Stimulated activated naive CD4-positive, alpha-beta T cell treated with Interleukin-2 at 50 U/mL for 16 hours (primary cell): ENCODE data around the gene KAT6B.

Source experiments
- DNase-seq: peaks from one replicate; lab custom pipeline; 2025; lab: John Stamatoyannopoulos, UW

KAT6B gene

DNA sequence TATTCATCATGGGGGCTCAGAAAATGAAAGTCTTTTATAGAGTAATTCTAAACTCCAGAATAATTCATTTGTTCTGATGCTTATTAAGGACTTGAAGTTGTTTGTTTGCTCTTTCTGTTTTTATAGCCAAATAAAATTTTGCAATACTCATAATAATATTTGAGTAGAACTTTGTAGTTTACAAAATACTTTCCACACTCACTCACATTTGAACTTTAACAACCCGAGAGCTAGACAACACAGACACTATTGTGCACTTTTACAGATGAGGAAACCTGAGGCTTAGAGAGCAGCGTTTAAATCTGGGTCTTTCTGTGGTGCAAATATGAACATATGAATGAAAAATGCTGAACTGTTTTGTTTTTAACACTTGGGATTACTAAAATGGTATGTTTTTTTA is 126.8 kb downstream of the KAT6B start:
- no peak for DNase-seq

GRCh38 chr10:74955796-74956195 is 129.4 kb downstream of the KAT6B start:
- no peak for DNase-seq

- DNase-seq: no peak
Measured at GRCh38 chr10:74956555-74957111, 130.2 kb downstream of the KAT6B start.

DNA sequence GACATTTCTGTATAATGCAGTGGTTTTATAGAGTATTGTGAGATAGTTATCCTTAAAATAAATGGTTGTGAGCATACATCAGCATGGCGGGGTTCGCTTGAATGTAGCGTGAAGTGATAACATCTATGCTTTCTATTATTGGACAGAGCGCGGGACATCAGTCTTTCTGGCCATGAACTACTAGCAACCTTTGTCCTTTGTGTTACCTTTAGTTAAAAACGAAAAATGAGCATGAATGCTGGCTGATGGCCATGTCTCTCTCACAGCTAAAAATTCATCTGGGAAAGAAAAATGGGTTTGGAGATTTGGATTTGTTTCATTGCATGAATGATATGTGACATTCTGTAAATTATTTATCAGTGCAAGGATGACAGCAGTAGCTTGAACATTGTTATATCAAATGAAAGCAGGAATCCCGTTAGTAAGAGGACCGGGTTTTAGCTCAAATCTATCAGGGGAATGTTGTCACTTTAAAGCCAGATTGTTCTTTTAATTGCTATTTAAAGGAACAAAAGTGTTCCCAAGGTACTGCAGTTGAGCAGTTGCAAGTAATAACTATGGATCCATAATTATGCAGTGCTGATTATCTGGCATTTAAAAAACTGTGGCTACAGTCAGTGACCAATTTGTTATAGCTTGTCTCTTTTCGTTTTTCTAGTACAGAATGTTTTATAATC is 131.0 kb downstream of the KAT6B start:
- DNase-seq: no peak

DNA sequence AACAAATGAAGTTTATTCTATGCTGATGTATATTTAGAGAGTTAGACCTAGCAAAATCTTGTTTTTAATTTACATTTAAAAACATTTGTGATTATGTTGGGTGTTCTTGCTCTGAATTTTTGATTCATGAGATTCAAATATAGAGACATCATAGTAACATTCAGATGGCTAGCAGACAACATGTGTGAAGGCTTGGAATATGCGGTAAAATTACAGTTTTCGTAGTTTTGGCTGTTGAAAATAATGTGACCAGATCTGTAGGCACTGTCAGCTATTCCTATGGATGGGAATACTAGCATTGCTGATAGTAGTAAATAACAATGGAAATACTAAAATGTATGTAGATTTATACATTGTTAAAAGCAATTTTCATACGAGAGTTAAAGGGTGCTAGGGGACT is 131.9 kb downstream of the KAT6B start:
- no peak for DNase-seq

DNA sequence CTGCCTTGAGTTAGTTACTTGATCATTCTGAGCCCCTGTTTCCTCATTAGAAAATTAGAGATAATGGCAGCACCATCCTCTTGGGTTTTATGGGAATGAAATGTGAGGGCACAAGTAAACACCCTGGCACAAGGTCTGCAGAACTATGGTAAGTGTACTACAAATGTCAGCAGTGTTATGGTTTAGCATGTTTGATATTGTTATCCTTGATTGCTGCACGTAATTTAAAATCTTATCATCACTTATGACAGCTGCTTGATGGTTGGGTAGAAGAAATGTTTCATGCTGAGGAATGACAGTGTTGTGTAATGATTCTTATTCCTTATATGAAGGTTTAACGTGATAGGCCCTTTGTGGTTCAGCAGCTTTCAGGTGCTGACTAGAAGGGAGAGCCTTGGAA is 134.3 kb downstream of the KAT6B start:
- no peak for DNase-seq

DNA sequence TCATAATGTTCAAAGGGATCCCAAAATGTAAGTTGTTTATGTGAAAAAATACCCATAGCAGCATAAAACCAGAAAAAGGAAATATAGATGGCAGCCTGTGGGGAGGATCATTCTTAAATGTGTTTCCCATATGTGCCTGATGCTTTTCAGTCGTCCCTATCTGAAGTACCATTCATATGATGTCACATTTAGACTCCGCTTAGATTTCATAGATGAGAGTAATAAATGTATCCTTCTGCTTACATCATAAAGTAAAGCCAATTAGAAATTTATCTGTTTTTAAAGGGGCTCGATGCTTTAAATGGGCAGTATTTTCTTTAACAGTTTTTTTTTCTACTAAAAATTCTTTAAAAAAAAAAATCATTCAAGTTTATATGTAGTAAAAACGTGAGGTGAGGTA is 136.1 kb downstream of the KAT6B start:
- DNase-seq: no peak

DNA sequence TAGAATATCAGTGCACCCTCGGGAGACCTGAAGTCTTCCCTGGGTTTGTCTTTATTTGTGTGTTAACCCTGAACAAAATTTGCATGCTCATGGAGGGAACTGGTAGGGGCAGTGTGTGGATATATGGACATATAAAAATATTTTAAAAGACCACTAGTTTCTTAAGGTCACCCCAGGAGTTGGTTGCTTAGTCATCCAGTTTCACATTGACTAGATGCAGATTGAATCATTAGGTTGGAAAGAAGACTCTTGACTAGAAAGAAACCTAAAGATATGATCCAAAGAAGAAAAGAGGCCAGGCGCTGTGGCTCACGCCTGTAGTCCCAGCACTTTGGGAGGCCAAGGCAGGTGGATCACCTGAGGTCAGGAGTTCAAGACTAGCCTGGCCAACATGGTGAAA is 137.1 kb downstream of the KAT6B start:
- DNase-seq: no peak

GRCh38 chr10:74967911-74968666 is 141.7 kb downstream of the KAT6B start:
- no peak for DNase-seq

DNA sequence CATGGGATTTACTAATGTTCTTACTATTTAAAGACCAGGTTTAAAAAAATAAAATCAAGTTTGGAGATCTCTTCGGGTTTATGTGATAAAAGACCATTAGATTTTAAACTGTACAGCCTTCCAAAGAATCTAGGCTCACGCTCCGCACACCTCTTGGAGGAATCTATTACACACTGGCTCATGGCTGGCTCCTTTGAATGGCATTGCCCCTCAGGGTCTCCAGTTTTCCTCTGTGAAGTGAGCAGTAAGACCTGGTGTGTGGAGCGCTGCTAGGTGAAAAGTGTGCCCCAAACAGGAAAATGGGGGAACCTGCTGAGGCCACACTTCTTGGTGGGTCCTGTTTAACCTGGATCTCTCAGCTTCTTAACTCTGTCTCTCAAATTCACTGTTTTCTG is 142.3 kb downstream of the KAT6B start:
- no peak for DNase-seq

DNA sequence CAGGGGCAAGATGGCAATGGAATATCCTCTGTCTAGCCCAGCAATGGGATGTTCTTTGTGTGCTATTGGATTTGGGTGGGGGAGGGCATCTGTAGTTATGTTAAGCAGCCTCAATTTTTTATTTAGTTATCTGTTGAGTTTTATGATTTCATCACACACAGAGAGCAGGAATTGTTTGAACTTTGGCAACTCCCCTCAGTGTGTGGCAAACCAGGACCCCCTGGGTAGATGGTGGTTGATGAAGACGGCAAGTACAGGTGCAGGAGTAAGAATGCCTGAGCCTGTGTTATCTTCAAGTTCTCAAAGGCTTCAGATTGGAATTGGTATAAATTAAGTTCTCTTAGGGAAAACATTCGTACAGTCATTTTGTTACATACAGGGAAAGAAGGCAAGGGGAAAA is 142.7 kb downstream of the KAT6B start:
- DNase-seq: no peak

GRCh38 chr10:74969530-74969929 is 143.1 kb downstream of the KAT6B start:
- no peak for DNase-seq

DNA sequence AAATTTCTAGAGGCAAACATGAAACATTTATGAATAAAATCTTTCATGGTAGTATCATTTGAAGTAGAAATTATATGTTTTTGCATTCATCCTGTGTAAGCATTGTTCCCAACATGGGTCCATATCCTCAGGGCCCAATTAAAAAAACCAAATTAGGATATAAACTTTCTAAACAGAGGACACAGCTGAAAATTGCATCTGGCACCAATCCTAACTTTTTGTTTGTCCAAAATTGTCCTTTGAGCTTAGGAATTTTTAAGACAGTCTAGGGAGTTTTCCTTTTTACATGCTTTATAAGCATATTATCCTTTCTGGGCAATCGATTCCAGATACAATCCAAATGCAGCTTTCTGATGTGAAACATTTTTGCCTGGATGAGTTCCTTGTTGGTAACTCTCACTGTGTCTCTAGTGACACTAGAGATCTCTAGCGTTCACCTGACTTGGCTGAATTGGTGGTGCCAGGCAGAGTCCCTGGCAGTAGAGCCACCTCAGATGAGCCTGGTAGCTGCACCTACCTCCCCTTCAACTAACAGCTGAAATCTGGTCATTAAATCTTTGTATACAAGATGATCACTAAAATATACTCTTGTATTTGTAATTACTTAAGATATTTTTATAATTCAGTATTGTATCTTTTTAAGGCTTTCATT is 147.5 kb downstream of the KAT6B start:
- DNase-seq: no peak

- no peak for DNase-seq
Measured at GRCh38 chr10:74975758-74976157, 149.4 kb downstream of the KAT6B start.

GRCh38 chr10:74976565-74976964 is 150.2 kb downstream of the KAT6B start:
- DNase-seq: no peak

DNA sequence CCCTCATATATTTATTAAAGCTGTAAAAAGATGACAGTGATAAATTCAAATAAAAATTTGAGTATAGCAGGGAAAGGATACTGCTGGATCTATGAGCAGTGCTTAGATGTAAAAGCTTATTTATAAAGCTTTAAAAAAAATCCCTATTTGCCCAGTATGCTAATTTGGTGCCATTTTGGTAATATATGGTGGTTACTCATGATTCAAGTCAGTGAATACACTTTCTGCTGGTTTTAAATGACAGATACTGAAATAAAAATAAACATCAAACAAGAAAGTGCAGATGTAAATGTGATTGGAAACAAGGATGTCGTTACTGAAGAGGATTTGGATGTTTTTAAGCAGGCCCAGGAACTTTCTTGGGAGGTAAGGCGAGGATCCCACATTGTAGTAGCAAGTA is 150.7 kb downstream of the KAT6B start:
- no peak for DNase-seq

GRCh38 chr10:74977913-74978847 is 151.8 kb downstream of the KAT6B start:
- DNase-seq: peak; percentile 10

DNA sequence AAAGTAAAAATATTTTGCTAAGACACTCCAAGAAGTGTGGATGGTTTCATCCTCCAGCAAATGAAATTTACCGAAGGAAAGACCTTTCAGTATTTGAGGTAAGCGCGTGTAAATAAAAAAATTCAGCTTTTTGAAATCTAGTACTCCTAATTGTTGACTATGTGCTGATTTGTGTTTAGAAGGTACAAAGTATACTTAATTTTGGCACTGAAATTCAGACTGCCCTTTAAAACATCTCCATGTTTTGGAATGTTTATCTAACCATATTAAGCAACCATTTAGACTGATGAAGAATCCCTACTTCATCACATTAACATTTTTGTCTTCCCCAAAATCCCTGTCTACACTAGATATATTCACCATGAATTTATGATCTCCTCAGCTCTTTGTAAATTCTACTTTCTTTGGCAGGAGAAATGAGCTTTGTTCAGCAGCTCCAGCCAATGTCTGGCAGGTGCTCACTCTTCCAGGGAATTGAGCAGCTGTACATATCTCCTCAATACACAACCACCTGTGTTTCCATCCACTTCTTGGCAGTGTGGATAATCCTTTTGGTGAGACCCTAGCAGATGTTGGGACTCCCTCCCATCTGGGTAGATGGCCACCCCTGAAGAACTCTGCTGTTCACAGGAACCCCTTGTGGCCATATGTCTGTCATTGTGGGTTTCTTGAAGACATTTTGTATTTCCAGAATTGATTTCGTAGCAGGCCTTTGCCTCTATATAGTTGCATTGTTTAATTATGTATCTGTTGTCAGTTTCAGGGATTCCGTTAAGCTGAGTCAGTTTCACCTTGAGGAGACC is 155.6 kb downstream of the KAT6B start:
- no peak for DNase-seq

GRCh38 chr10:74982634-74982982 is 156.2 kb downstream of the KAT6B start:
- DNase-seq: no peak

GRCh38 chr10:74983383-74983782 is 157.0 kb downstream of the KAT6B start:
- no peak for DNase-seq
